Activated T-cell treated with anti-CD3 and anti-CD28 coated beads for 48 hours (primary cell): ENCODE results near the gene MROH2B.
"Not testable (repeated sequence)": the region's sequence is repeated elsewhere in the genome, so short reads cannot be mapped to it uniquely, and the experiment has no call there.

ENCODE experiments used
- DNase-seq: peaks from one replicate; pipeline ENCODE4 v3.0.0-alpha.2; 2020; ENCODE audit warnings: low read depth

Gene MROH2B

GRCh38 chr5:41022600-41022999 lies 48.5 kb downstream of the MROH2B start:
- DNase-seq, result not testable (repeated sequence)

GRCh38 chr5:41012318-41012717 lies 58.8 kb downstream of the MROH2B start:
- DNase-seq, result no peak

- DNase-seq, result no peak
Observed at GRCh38 chr5:41010572-41010971, 60.6 kb downstream of the MROH2B start.

GRCh38 chr5:41009232-41009631 lies 61.9 kb downstream of the MROH2B start:
- DNase-seq, result no peak

GRCh38 chr5:41004931-41005330 lies 66.2 kb downstream of the MROH2B start:
- no peak for DNase-seq

- no peak for DNase-seq
Observed at GRCh38 chr5:41003670-41004376, 67.3 kb downstream of the MROH2B start.

- no peak for DNase-seq
Observed at GRCh38 chr5:40999966-41000365, 71.2 kb downstream of the MROH2B start.

GRCh38 chr5:40999142-40999541 lies 72.0 kb downstream of the MROH2B start:
- no peak for DNase-seq

- no peak for DNase-seq
Observed at GRCh38 chr5:40995801-40996586, 75.1 kb downstream of the MROH2B start.

- no peak for DNase-seq
Observed at GRCh38 chr5:40991981-40992559, 79.1 kb downstream of the MROH2B start.

- no peak for DNase-seq
Observed at GRCh38 chr5:40991168-40991980, 79.8 kb downstream of the MROH2B start.

GRCh38 chr5:40988746-40989510 lies 82.2 kb downstream of the MROH2B start:
- no peak for DNase-seq

- no peak for DNase-seq
Observed at GRCh38 chr5:40987349-40987748, 83.8 kb downstream of the MROH2B start.

GRCh38 chr5:40986666-40987065 lies 84.5 kb downstream of the MROH2B start:
- DNase-seq, result no peak

- DNase-seq, result no peak
Observed at GRCh38 chr5:40985501-40985900, 85.6 kb downstream of the MROH2B start.

- DNase-seq, result no peak
Observed at GRCh38 chr5:40984884-40985283, 86.3 kb downstream of the MROH2B start.

- no peak for DNase-seq
Observed at GRCh38 chr5:40983781-40984180, 87.4 kb downstream of the MROH2B start.

GRCh38 chr5:40981420-40981819 lies 89.7 kb downstream of the MROH2B start:
- no peak for DNase-seq

- DNase-seq, result no peak
Observed at GRCh38 chr5:40976836-40977235, 94.3 kb downstream of the MROH2B start.

GRCh38 chr5:40976041-40976440 lies 95.1 kb downstream of the MROH2B start:
- no peak for DNase-seq

- DNase-seq, result no peak
Observed at GRCh38 chr5:40973364-40974004, 97.7 kb downstream of the MROH2B start.
